Natural killer cell treated with Interleukin-12 subunit alpha and Interleukin-12 subunit beta and Interleukin-15 and Interleukin-18, amount 100 ng/mL, for 72 hours (primary cell): ENCODE data around the gene KIAA0040. TPM values are rescaled to one million over a fixed set of nuclear protein-coding genes. Genes with fewer than 3 reads are reported as not detected.

Experiments used
- ATAC-seq, 2 donors: fragments of 150-1000 bp; cut with Tn5 transposase in 1 of 2; sonication (Bioruptor Pico), chemical (Tn5 transposase) in 1 of 2; 2 replicates each; pipeline ENCODE4 v1.10.0; 2021
- DNase-seq: peaks from one replicate; pipeline ENCODE4 v3.0.0; 2022; ENCODE audit warnings: low spot score
- H3K27ac Mint-ChIP-seq, 2 donors: 1 replicate in 1 of 2; 2 replicates in 1 of 2; pipeline ENCODE4 v1.8.0; 2022; ENCODE audit warnings: mixed read lengths in 2 of 2, mild to moderate bottlenecking in 1 of 2, moderate library complexity in 1 of 2
- H3K27me3 Mint-ChIP-seq, 2 donors: 1 replicate in 1 of 2; 2 replicates in 1 of 2; pipeline ENCODE4 v1.8.0; 2022; ENCODE audit warnings: mixed read lengths in 2 of 2
- H3K36me3 Mint-ChIP-seq: one replicate; pipeline ENCODE4 v1.8.0; 2022; ENCODE audit warnings: mixed read lengths
- H3K4me1 Mint-ChIP-seq, 2 donors: 1 replicate in 1 of 2; 2 replicates in 1 of 2; pipeline ENCODE4 v1.8.0; 2022; ENCODE audit warnings: low read depth in 2 of 2, mixed read lengths in 2 of 2, mild to moderate bottlenecking in 1 of 2
- H3K4me3 Mint-ChIP-seq: one replicate; pipeline ENCODE4 v1.8.0; 2022; ENCODE audit warnings: mixed read lengths
- H3K9me3 Mint-ChIP-seq: 2 replicates; pipeline ENCODE4 v1.8.0; 2022; ENCODE audit warnings: mixed read lengths
- total RNA-seq, 2 donors: library from RNA; stranded (reverse); gene quantifications; one replicate each; pipeline ENCODE4 v1.2.3, GENCODE V29; 2022

The KIAA0040 gene
- total RNA-seq, 2 donors from 2014 or later = 11.2 to 19.3 TPM

GRCh38 chr1:175154629-175155472, 37.7 kb downstream of the KIAA0040 start:
- peaks cover 7 to 9% of the 10 kb centered on the region in 2 donors for H3K4me1 Mint-ChIP-seq
- no peak overlapping the region for H3K27ac Mint-ChIP-seq
- H3K9me3 Mint-ChIP-seq = no peaks in the 10 kb centered on the region
- peaks cover 4% of the 10 kb centered on the region for H3K36me3 Mint-ChIP-seq
- H3K4me3 Mint-ChIP-seq = no peak overlapping the region
- H3K27me3 Mint-ChIP-seq = peaks cover 31 to 36% of the 10 kb centered on the region in 2 donors
- ATAC-seq (peak in 1 of 2 donors; percentile 68), DNase-seq (peak; percentile 76)

- Mint-ChIP-seq H3K4me1 (peaks cover 7 to 9% of the 10 kb centered on the region in 2 donors), H3K36me3 (no peaks in the 10 kb centered on the region), H3K9me3 (no peaks in the 10 kb centered on the region), H3K4me3 (no peak overlapping the region), H3K27ac (no peak overlapping the region), H3K27me3 (peaks cover 31 to 36% of the 10 kb centered on the region in 2 donors)
- ATAC-seq (peak; percentile 62 to 76), DNase-seq (peak; percentile 78)
Observed at GRCh38 chr1:175152006-175152652, 40.4 kb downstream of the KIAA0040 start.

GRCh38 chr1:175150596-175151319, 41.8 kb downstream of the KIAA0040 start:
- H3K36me3 Mint-ChIP-seq = no peaks in the 10 kb centered on the region
- ATAC-seq = no peak
- H3K27me3 Mint-ChIP-seq = peaks cover 33 to 40% of the 10 kb centered on the region in 2 donors
- no peak overlapping the region for H3K4me3 Mint-ChIP-seq
- DNase-seq = no peak
- no peaks in the 10 kb centered on the region for H3K9me3 Mint-ChIP-seq
- no peak overlapping the region for H3K27ac Mint-ChIP-seq
- H3K4me1 Mint-ChIP-seq = peaks cover 7 to 9% of the 10 kb centered on the region in 2 donors

- Mint-ChIP-seq H3K27ac (no peak overlapping the region), H3K9me3 (no peaks in the 10 kb centered on the region), H3K4me1 (peaks cover 0 to 7% of the 10 kb centered on the region in 2 donors), H3K27me3 (peaks cover 30 to 33% of the 10 kb centered on the region in 2 donors), H3K4me3 (no peak overlapping the region), H3K36me3 (no peaks in the 10 kb centered on the region)
- DNase-seq (no peak), ATAC-seq (no peak)
Observed at GRCh38 chr1:175148068-175148467, 44.5 kb downstream of the KIAA0040 start.

GRCh38 chr1:175147569-175147968, 45.0 kb downstream of the KIAA0040 start:
- Mint-ChIP-seq H3K27ac (no peak overlapping the region), H3K36me3 (no peaks in the 10 kb centered on the region), H3K27me3 (peaks cover 26 to 31% of the 10 kb centered on the region in 2 donors), H3K4me3 (no peak overlapping the region), H3K4me1 (peaks cover 0 to 7% of the 10 kb centered on the region in 2 donors), H3K9me3 (no peaks in the 10 kb centered on the region)
- DNase-seq = no peak
- ATAC-seq = no peak

- H3K4me3 Mint-ChIP-seq = no peak overlapping the region
- no peaks in the 10 kb centered on the region for H3K36me3 Mint-ChIP-seq
- no peaks in the 10 kb centered on the region for H3K9me3 Mint-ChIP-seq
Observed at GRCh38 chr1:175146529-175147213, 45.9 kb downstream of the KIAA0040 start.

GRCh38 chr1:175145899-175146528, 46.6 kb downstream of the KIAA0040 start:
- Mint-ChIP-seq H3K4me3 (no peak overlapping the region), H3K36me3 (no peaks in the 10 kb centered on the region), H3K9me3 (no peaks in the 10 kb centered on the region), H3K27me3 (peaks cover 14 to 17% of the 10 kb centered on the region in 2 donors), H3K4me1 (no peaks in the 10 kb centered on the region), H3K27ac (no peak overlapping the region)
- no peak for DNase-seq
- no peak for ATAC-seq

More at GRCh38 chr1:175146529-175147213, 45.9 kb downstream of the KIAA0040 start:
- Mint-ChIP-seq H3K27me3 (peaks cover 20 to 23% of the 10 kb centered on the region in 2 donors), H3K4me1 (peaks cover 0 to 4% of the 10 kb centered on the region in 2 donors), H3K27ac (no peak overlapping the region)
- peak; percentile 75 to 83 for ATAC-seq
- DNase-seq = no peak

GRCh38 chr1:175138579-175138978, 54.0 kb downstream of the KIAA0040 start:
- Mint-ChIP-seq H3K9me3 (no peaks in the 10 kb centered on the region), H3K36me3 (no peaks in the 10 kb centered on the region), H3K4me3 (no peak overlapping the region), H3K27ac (no peak overlapping the region), H3K27me3 (peaks cover 14 to 38% of the 10 kb centered on the region in 2 donors), H3K4me1 (no peaks in the 10 kb centered on the region)
- DNase-seq = no peak
- no peak for ATAC-seq

- Mint-ChIP-seq H3K36me3 (no peaks in the 10 kb centered on the region), H3K27me3 (peaks cover 18 to 42% of the 10 kb centered on the region in 2 donors), H3K9me3 (no peaks in the 10 kb centered on the region), H3K4me1 (no peaks in the 10 kb centered on the region), H3K27ac (no peak overlapping the region), H3K4me3 (no peak overlapping the region)
- no peak for ATAC-seq
- no peak for DNase-seq
Observed at GRCh38 chr1:175137369-175137768, 55.2 kb downstream of the KIAA0040 start.

GRCh38 chr1:175136246-175136645, 56.3 kb downstream of the KIAA0040 start:
- H3K27me3 Mint-ChIP-seq = peaks cover 18 to 42% of the 10 kb centered on the region in 2 donors
- no peak for DNase-seq
- no peak overlapping the region for H3K27ac Mint-ChIP-seq
- H3K4me3 Mint-ChIP-seq = no peak overlapping the region
- H3K4me1 Mint-ChIP-seq = no peaks in the 10 kb centered on the region
- H3K36me3 Mint-ChIP-seq = no peaks in the 10 kb centered on the region
- H3K9me3 Mint-ChIP-seq = no peaks in the 10 kb centered on the region
- ATAC-seq = no peak

GRCh38 chr1:175134500-175134899, 58.1 kb downstream of the KIAA0040 start:
- Mint-ChIP-seq H3K27ac (no peak overlapping the region), H3K36me3 (no peaks in the 10 kb centered on the region), H3K4me3 (no peak overlapping the region), H3K27me3 (peaks cover 18 to 42% of the 10 kb centered on the region in 2 donors), H3K4me1 (no peaks in the 10 kb centered on the region), H3K9me3 (no peaks in the 10 kb centered on the region)
- ATAC-seq (no peak), DNase-seq (no peak)

GRCh38 chr1:175133673-175134435, 58.7 kb downstream of the KIAA0040 start:
- DNase-seq (no peak), ATAC-seq (no peak)
- no peaks in the 10 kb centered on the region for H3K4me1 Mint-ChIP-seq
- no peak overlapping the region for H3K27ac Mint-ChIP-seq
- H3K36me3 Mint-ChIP-seq = no peaks in the 10 kb centered on the region
- H3K27me3 Mint-ChIP-seq = peaks cover 18 to 42% of the 10 kb centered on the region in 2 donors
- no peak overlapping the region for H3K4me3 Mint-ChIP-seq
- no peaks in the 10 kb centered on the region for H3K9me3 Mint-ChIP-seq
